T-helper 17 cell (primary cell): ENCODE measurements around the gene LAMA5. TPM values are rescaled to one million over a fixed set of nuclear protein-coding genes. Genes with fewer than 3 reads are reported as not detected.
A peak's percentile ranks its signal among the peaks of the same experiment; 100 is the strongest.

Experiments
- ATAC-seq: fragments of 150-1000 bp; cut with Tn5 transposase; 2 replicates; pipeline ENCODE4 v1.10.0; 2021; ENCODE audit warnings: mild to moderate bottlenecking, moderate library complexity
- DNase-seq, 3 donors: peaks; one replicate each; pipeline versions ENCODE4 v3.0.0 to v3.0.0-alpha.2; 2020 to 2021
- H3K9me3 ChIP-seq: one replicate; pipeline ENCODE4 v1.7.0; 2013; ENCODE audit warnings: low read length, mild to moderate bottlenecking; ENCODE audit not compliant: control insufficient read depth, poor library complexity, severe bottlenecking
- H3K27ac Mint-ChIP-seq: one replicate; pipeline ENCODE4 v1.8.0; 2022; ENCODE audit warnings: mild to moderate bottlenecking, moderate library complexity, mixed read lengths
- H3K27me3 Mint-ChIP-seq: one replicate; pipeline ENCODE4 v1.8.0; 2022; ENCODE audit warnings: mixed read lengths
- H3K36me3 Mint-ChIP-seq: one replicate; pipeline ENCODE4 v1.8.0; 2022; ENCODE audit warnings: low read depth, mixed read lengths
- H3K4me1 Mint-ChIP-seq: one replicate; pipeline ENCODE4 v1.8.0; 2022; ENCODE audit warnings: mild to moderate bottlenecking, mixed read lengths
- H3K4me3 Mint-ChIP-seq: one replicate; pipeline ENCODE4 v1.8.0; 2022; ENCODE audit warnings: mild to moderate bottlenecking, moderate library complexity, mixed read lengths
- total RNA-seq, 4 donors: library from RNA in 2 of 4; stranded (reverse) in 2 of 4; gene quantifications; one replicate each; pipeline ENCODE4 v1.2.3 and lab custom pipeline; 2022 to 2026

Gene LAMA5
- total RNA-seq, 2 donors from 2014 or later, result 0.50 to 0.72 TPM

DNA sequence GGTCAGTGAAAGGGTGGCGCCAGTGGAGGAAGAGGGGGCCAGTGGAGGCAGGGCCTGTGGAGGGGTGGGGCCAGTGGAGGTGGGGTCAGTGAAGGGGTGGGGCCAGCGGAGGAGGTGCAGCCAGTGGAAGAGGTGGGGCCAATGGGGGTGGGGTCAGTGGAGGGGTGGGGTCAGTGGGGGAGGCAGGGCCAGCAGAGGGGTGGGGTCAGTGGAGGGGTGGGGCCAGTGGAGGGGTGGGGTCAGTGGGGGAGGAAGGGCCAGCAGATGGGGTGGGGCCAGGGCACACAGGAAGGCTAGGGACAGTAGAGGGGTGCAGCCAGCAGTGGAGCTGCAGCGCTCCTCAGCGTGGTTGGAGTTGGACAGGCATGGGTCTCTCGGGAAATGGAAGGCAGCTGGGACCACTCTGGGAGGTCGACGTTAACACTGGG lies 45.6 kb downstream of the LAMA5 start:
- peak; percentile 56 for ATAC-seq
- no peaks in the 10 kb centered on the region for H3K36me3 Mint-ChIP-seq
- H3K9me3 ChIP-seq, result no peaks in the 10 kb centered on the region
- no peaks in the 10 kb centered on the region for H3K27me3 Mint-ChIP-seq
- peaks cover 10% of the 10 kb centered on the region for H3K4me1 Mint-ChIP-seq
- H3K27ac Mint-ChIP-seq, result no peak overlapping the region
- peak overlapping the region; percentile 63 for H3K4me3 Mint-ChIP-seq
- no peak for DNase-seq

DNA sequence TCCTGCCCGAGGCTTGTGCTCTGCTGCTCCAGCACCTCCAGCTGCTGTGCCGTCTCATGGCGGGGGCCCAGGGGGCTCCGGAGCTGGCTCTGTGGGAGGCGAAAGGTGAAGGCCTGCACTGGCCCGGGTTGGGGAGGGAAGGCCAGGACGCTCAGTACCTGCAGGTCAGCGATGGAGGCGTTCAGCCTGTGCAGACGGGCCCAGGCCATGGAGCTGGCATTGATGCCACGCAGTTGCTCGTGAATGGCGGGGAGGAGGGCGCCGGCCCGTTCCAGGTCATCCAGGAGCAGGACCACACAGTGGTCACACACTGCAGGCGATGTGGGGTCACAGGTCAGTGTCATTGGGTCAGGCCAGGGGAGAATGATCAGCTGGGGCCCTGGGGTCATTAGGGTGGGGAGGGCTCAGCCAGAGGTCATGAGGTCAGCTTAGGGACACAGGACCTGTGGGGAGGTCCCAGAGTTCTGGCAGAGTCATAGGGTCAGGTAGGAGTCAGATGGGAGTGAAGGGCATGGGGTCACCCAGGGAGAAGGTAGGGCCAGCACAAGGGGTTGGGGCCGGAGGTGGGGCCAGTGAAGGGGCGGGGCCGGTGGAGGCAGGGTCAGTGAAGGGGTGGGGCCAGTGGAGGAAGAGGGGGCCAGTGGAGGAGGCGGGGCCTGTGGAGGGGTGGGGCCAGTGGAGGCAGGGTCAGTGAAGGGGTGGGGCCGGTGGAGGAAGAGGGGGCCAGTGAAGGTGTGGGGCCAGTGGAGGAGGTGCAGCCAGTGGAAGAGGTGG lies 46.3 kb downstream of the LAMA5 start:
- Mint-ChIP-seq H3K36me3 (no peaks in the 10 kb centered on the region), H3K27me3 (no peaks in the 10 kb centered on the region), H3K27ac (no peak overlapping the region), H3K4me1 (peaks cover 7% of the 10 kb centered on the region), H3K4me3 (peak overlapping the region; percentile 19)
- DNase-seq (no peak), ATAC-seq (no peak)
- no peaks in the 10 kb centered on the region for H3K9me3 ChIP-seq

GRCh38 chr20:62319346-62319909 lies 47.7 kb downstream of the LAMA5 start:
- H3K9me3 ChIP-seq, result no peaks in the 10 kb centered on the region
- peak overlapping the region; percentile 39 for H3K4me3 Mint-ChIP-seq
- H3K36me3 Mint-ChIP-seq, result no peaks in the 10 kb centered on the region
- no peaks in the 10 kb centered on the region for H3K27me3 Mint-ChIP-seq
- DNase-seq (no peak), ATAC-seq (no peak)
- peaks cover 4% of the 10 kb centered on the region for H3K4me1 Mint-ChIP-seq
- no peak overlapping the region for H3K27ac Mint-ChIP-seq

DNA sequence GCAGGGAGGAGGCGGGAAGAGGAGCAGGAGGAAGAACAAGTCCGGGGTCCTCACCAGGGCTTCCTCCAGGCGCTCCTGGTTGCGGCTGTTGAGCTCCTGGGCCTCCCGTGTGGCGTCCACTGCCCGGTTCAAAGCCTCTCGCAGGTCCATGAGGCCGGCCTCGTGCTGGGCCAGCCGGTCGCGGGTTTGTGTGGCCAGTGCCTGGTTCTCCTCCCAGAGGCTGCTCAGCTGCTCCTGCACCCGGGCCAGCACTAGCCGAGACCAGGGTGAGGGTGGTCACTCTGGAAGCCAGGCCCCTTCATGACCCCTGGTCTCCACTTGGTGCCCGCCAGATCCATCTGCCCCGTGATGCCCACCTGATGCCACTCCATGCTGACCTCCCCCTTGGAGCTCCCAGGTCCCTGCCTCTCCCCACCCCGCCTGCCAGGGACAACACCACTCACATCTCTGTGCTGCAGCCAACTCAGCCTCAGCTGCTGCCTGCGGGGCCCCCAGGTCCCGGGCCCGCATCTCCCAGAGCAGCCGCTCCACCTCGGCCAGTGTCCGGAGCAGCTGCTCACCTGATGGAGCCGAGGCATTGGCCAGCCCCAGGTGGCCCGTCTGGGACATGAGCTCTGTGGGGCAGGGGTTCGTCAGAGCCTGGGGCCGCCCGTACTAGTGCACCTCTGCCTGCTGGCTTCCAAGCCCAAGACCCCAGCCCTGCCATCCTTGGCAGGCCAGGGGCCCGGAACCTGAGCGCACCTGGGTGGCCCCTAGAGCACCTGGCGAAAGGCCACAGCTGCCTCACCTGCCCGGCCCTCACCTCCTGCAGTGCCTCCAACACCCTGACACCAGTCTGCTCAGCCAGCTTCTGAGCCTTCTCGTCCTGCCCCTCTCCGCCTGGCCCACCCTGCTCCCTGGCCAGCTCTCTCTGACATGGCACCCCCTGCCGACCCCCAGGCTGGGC lies 48.4 kb downstream of the LAMA5 start:
- DNase-seq (no peak), ATAC-seq (no peak)
- H3K4me3 Mint-ChIP-seq, result peak overlapping the region; percentile 39
- H3K4me1 Mint-ChIP-seq, result peaks cover 4% of the 10 kb centered on the region
- no peaks in the 10 kb centered on the region for H3K36me3 Mint-ChIP-seq
- H3K27me3 Mint-ChIP-seq, result no peaks in the 10 kb centered on the region
- no peaks in the 10 kb centered on the region for H3K9me3 ChIP-seq
- no peak overlapping the region for H3K27ac Mint-ChIP-seq

DNA sequence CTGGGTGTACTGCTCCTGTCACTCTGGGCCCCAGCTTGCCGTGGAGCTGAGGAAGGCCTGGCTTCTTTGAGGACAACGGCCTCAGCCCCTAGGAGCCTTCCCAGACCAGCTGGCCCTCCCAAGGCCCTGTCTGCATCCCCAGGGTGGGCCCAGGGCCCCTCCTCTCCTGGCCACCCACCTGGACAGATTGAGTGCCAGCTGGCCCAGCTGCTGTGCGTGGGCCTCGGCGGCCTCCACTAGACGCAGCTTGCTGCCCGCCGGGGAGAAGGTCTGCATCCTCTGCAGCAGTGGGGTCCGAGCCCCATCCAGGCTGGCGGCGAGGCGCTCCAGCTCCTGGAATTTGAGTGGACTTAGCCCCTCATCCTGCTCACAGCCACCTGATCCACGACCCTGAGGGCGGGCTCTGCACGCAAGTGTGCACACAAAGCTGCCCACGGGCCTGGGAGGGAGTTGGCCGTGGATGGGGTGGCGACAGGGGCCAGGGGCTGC lies 49.9 kb downstream of the LAMA5 start:
- Mint-ChIP-seq H3K27ac (no peak overlapping the region), H3K4me1 (peaks cover 4% of the 10 kb centered on the region), H3K27me3 (no peaks in the 10 kb centered on the region), H3K4me3 (no peak overlapping the region), H3K36me3 (no peaks in the 10 kb centered on the region)
- no peaks in the 10 kb centered on the region for H3K9me3 ChIP-seq
- no peak for ATAC-seq
- no peak for DNase-seq

GRCh38 chr20:62316331-62317166 lies 50.6 kb downstream of the LAMA5 start:
- ATAC-seq, result no peak
- Mint-ChIP-seq H3K4me1 (peaks cover 4% of the 10 kb centered on the region), H3K4me3 (no peak overlapping the region), H3K36me3 (no peaks in the 10 kb centered on the region), H3K27me3 (no peaks in the 10 kb centered on the region), H3K27ac (no peak overlapping the region)
- no peak for DNase-seq
- no peaks in the 10 kb centered on the region for H3K9me3 ChIP-seq

DNA sequence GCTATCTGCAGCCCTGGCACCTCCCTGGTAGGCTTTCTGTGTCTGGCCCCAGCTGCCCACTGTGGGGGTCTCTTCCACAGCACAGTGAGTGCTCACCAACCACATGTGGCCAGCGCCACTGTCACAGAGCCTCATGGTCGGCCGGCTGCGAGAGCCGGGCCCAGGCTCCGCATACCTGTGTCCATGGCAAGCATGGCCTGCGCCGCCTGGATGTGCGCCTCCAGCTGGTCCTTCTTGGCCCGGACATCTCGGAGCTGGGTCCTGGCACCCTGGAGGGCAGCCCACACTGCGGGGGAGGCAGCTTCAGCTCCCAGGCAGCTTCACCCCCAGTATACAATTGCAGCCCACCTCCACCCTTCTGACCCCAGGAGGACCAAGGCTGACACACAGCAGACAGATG lies 51.3 kb downstream of the LAMA5 start:
- no peak for ATAC-seq
- Mint-ChIP-seq H3K4me1 (peaks cover 3% of the 10 kb centered on the region), H3K27me3 (no peaks in the 10 kb centered on the region), H3K36me3 (no peaks in the 10 kb centered on the region), H3K27ac (no peak overlapping the region), H3K4me3 (no peak overlapping the region)
- DNase-seq, result no peak
- no peaks in the 10 kb centered on the region for H3K9me3 ChIP-seq

DNA sequence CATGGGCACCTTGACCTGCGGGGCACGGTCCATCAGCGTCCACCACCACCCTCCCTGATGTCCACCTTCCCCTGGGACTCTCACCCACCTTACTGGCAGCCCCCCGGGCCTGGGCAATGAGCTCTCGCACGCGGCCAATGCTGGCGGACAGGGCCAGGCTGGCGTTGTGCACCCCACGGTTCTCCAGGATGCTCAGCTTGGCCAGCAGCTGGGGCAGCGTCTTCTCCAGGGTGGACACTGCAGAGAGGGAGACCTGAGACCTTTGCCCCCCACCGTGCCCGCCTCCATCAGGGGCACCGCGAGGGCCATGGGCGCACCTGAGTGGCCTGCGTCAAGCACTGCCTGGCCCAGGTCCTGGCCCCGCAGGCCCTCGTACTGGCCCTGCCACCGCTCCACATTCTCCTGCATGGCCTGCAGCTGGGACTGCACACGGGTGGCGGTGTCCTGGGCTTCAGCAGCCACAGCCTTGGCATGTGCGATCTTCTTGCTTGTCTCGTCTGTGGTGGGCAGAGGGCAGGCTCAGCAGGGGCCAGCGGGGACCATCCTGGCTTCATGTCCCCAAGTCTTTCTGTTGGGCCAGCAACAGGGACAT lies 52.3 kb downstream of the LAMA5 start:
- ATAC-seq (no peak), DNase-seq (no peak)
- Mint-ChIP-seq H3K4me1 (peaks cover 3% of the 10 kb centered on the region), H3K4me3 (no peak overlapping the region), H3K27me3 (no peaks in the 10 kb centered on the region), H3K36me3 (no peaks in the 10 kb centered on the region), H3K27ac (no peak overlapping the region)
- H3K9me3 ChIP-seq, result no peaks in the 10 kb centered on the region

DNA sequence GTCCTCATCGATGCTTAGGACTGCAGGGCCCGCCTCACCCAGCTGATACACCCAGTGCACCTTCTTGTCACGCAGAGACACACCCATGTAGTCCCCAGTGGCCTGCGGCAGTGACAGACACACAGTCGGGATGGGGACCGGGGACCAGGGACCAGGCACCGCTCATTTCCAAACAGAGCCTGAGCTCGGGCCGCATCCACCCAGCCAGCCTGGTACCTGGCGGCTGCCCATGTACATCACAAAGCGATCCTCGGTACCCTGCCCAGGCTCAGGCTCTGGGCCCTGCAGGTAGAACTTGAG lies 52.8 kb downstream of the LAMA5 start:
- H3K27ac Mint-ChIP-seq, result no peak overlapping the region
- no peak for ATAC-seq

GRCh38 chr20:62313460-62314338 lies 53.4 kb downstream of the LAMA5 start:
- H3K27me3 Mint-ChIP-seq, result no peaks in the 10 kb centered on the region
- no peak overlapping the region for H3K27ac Mint-ChIP-seq
- H3K9me3 ChIP-seq, result no peaks in the 10 kb centered on the region
- ATAC-seq (no peak), DNase-seq (no peak)
- H3K4me3 Mint-ChIP-seq, result no peak overlapping the region
- H3K4me1 Mint-ChIP-seq, result no peaks in the 10 kb centered on the region
- no peaks in the 10 kb centered on the region for H3K36me3 Mint-ChIP-seq

More for the DNA sequence above, 52.8 kb downstream of the LAMA5 start:
- no peak for DNase-seq
- Mint-ChIP-seq H3K4me3 (no peak overlapping the region), H3K4me1 (peaks cover 2% of the 10 kb centered on the region), H3K36me3 (no peaks in the 10 kb centered on the region), H3K27me3 (no peaks in the 10 kb centered on the region)
- H3K9me3 ChIP-seq, result no peaks in the 10 kb centered on the region

GRCh38 chr20:62313021-62313420 lies 54.1 kb downstream of the LAMA5 start:
- Mint-ChIP-seq H3K36me3 (no peaks in the 10 kb centered on the region), H3K4me3 (no peak overlapping the region), H3K27ac (no peak overlapping the region), H3K4me1 (no peaks in the 10 kb centered on the region), H3K27me3 (no peaks in the 10 kb centered on the region)
- DNase-seq, result no peak
- ATAC-seq, result no peak
- H3K9me3 ChIP-seq, result no peaks in the 10 kb centered on the region

- no peaks in the 10 kb centered on the region for H3K27me3 Mint-ChIP-seq
- ATAC-seq (no peak), DNase-seq (no peak)
- no peak overlapping the region for H3K4me3 Mint-ChIP-seq
- no peaks in the 10 kb centered on the region for H3K36me3 Mint-ChIP-seq
- H3K9me3 ChIP-seq, result no peaks in the 10 kb centered on the region
- H3K4me1 Mint-ChIP-seq, result no peaks in the 10 kb centered on the region
- no peak overlapping the region for H3K27ac Mint-ChIP-seq
These were observed 54.5 kb downstream of the LAMA5 start for GRCh38 chr20:62312662-62312977.
